H1 (cell line): ENCODE results near the gene TNN. TPM values are rescaled to one million over a fixed set of nuclear protein-coding genes. Genes with fewer than 3 reads are reported as not detected.
A peak's percentile ranks its signal among the peaks of the same experiment; 100 is the strongest.

Experiments used
- BACH1 ChIP-seq: IDR thresholded peaks from 2 replicates; pipeline ENCODE4 v1.6.1; 2012; ENCODE audit warnings: low read length, improper control_type of control experiment
- CEBPB ChIP-seq: IDR thresholded peaks from 2 replicates; pipeline ENCODE4 v1.6.1; 2012; ENCODE audit warnings: low read depth, low read length
- CREB1 ChIP-seq: IDR thresholded peaks from 2 replicates; pipeline ENCODE4 v1.6.1; 2012; ENCODE audit warnings: inconsistent platforms
- EZH2 ChIP-seq: fragments of 200-600 bp; sonication (generic); IDR thresholded peaks from 2 replicates; pipeline ENCODE4 v1.7.1; 2012; ENCODE audit warnings: low read depth, mild to moderate bottlenecking, moderate library complexity, low read length, inconsistent platforms; ENCODE audit not compliant: severe bottlenecking
- JUN ChIP-seq: IDR thresholded peaks from 2 replicates; pipeline ENCODE4 v1.6.1; 2011; ENCODE audit warnings: low read depth, mild to moderate bottlenecking, improper control_type of control experiment, low read length
- NRF1 ChIP-seq: IDR thresholded peaks from 2 replicates; pipeline ENCODE4 v1.6.1; 2011; ENCODE audit warnings: mild to moderate bottlenecking, low read depth, low read length, improper control_type of control experiment
- POLR2A ChIP-seq, 2 experiments: IDR thresholded peaks; 1 replicate in 1 of 2; 2 replicates in 1 of 2; pipeline ENCODE4 v1.6.1; 2011; ENCODE audit warnings: low read depth in 2 of 2, low read length in 2 of 2, mild to moderate bottlenecking in 2 of 2; ENCODE audit errors: control extremely low read depth in 1 of 2
- POLR2AphosphoS5 ChIP-seq: IDR thresholded peaks from 2 replicates; pipeline ENCODE4 v1.6.1; 2011; ENCODE audit warnings: low read depth, low read length
- POU5F1 ChIP-seq: IDR thresholded peaks from 2 replicates; pipeline ENCODE4 v1.6.1; 2011; ENCODE audit warnings: low read depth, mild to moderate bottlenecking, low read length, moderate library complexity
- RBBP5 ChIP-seq: IDR thresholded peaks from 2 replicates; pipeline ENCODE4 v1.7.1; 2012; ENCODE audit warnings: low read depth, mild to moderate bottlenecking, inconsistent platforms, low read length, moderate library complexity, borderline replicate concordance
- RNF2 ChIP-seq: fragments of 200-900, 300-1000 bp; sonication (generic); IDR thresholded peaks from 2 replicates; pipeline ENCODE4 v1.7.1; 2016; ENCODE audit warnings: borderline replicate concordance, low read depth, mild to moderate bottlenecking, antibody characterized with exemption, low read length; ENCODE audit not compliant: poor library complexity, severe bottlenecking; ENCODE audit errors: missing control alignments
- RXRA ChIP-seq: IDR thresholded peaks from 2 replicates; pipeline ENCODE4 v1.6.1; 2011; ENCODE audit warnings: low read depth, mild to moderate bottlenecking, low read length, moderate library complexity; ENCODE audit not compliant: insufficient read depth
- SAP30 ChIP-seq: fragments of 300-600 bp; sonication (generic); IDR thresholded peaks from 2 replicates; pipeline ENCODE4 v1.7.1; 2012; ENCODE audit warnings: low read length, moderate library complexity, mild to moderate bottlenecking, inconsistent platforms; ENCODE audit not compliant: insufficient read depth, insufficient replicate concordance
- SIRT6 ChIP-seq: IDR thresholded peaks from one replicate; pipeline ENCODE4 v1.7.1; 2012; ENCODE audit warnings: low read length, inconsistent platforms
- SIX5 ChIP-seq: IDR thresholded peaks from 2 replicates; pipeline ENCODE4 v1.6.1; 2011; ENCODE audit warnings: mild to moderate bottlenecking, low read depth, low read length
- SP1 ChIP-seq: IDR thresholded peaks from 2 replicates; pipeline ENCODE4 v1.6.1; 2011; ENCODE audit warnings: low read depth, low read length
- TEAD4 ChIP-seq: IDR thresholded peaks from 2 replicates; pipeline ENCODE4 v1.6.1; 2012; ENCODE audit warnings: low read depth, low read length, inconsistent platforms, mixed read lengths
- ZNF274 ChIP-seq: IDR thresholded peaks from 2 replicates; pipeline ENCODE4 v1.7.0; 2012; ENCODE audit warnings: low read length, borderline replicate concordance; ENCODE audit errors: extremely low read depth
- polyA plus RNA-seq, 7 experiments: library from polyadenylated mRNA; depleted of rRNA in 3 of 7; stranded (reverse) in 5 of 7; unstranded in 2 of 7; fragments of >200 nt in 5 of 7; fragments of 200-250 nt in 2 of 7; gene quantifications; 1 replicate in 5 of 7; 2 replicates in 1 of 7; 4 replicates in 1 of 7; pipeline versions ENCODE4 v1.2.1 to v1.2.3, GENCODE V29; 2011 to 2013; ENCODE audit warnings: missing spikeins in 2 of 7, mixed read lengths in 2 of 7
- total RNA-seq: library from RNA; stranded (reverse); fragmentation: NEBNext Ultra II Directional; extraction: Animal tissue kit (Norgen Biotek cat#: 25700); gene quantifications from 2 replicates; pipeline ENCODE4 v1.2.1, GENCODE V29; 2021
- TF ChIP-seq, protein P1 (sequence below): IDR thresholded peaks from 2 replicates; pipeline ENCODE4 v1.6.1; 2012; ENCODE audit warnings: inconsistent platforms
- TF ChIP-seq, protein P2 (sequence below): IDR thresholded peaks from 2 replicates; pipeline ENCODE4 v1.6.1; 2012; ENCODE audit warnings: inconsistent platforms

Gene TNN
- total and polyA plus RNA-seq, 2 of the 8 experiments (the other 6 are each of a cell fraction or from before 2014, with no cell fraction given), result 0.21 to 0.30 TPM

DNA sequence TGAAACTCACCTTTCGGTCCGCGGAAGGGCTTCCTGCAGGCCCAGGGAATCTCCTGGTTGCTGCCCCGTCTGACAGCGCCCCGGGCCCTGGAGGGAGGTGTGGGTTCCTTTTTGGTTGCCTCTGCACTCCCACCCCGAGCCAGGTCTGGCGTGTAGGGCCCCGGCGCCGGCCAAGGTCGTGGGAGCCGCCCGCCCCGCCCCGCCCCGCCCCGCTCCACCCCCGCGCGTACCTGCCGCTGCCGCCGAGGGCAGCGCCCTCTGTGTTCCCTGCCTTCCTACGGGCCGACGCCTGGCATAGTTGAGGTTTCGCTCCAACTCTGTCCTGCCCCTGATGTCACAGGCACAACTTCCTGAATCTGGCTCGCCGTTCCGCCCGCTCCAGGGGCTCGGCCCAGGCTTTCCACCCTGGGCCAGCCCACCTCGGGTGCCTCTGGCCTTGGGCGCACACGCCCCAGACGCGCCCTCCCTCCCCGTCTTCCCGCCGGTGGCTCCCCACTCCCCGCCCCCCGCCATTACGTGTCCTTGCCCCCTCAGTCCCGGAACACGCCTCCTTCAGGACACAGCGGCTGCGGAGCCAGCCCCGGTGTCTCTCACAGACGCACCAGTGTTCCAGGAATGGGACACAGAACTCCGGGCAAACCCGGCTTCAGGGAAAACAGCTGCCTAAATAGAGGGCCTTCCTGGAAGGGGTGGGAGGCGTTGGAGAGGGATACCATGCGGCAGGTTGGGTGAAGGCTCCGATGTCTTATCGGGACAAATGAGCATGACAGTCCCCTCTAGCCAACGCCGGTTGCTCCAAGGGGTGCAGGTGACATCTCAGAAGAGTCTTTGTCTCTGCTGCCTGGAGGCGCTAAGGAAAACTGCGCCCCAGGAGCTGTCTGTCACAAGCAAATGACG is 125.2 kb downstream of the TNN start, which contains the start of gene KIAA0040 (continued):
- TF ChIP-seq RNF2, result no peak
- TF ChIP-seq, protein P1, sequence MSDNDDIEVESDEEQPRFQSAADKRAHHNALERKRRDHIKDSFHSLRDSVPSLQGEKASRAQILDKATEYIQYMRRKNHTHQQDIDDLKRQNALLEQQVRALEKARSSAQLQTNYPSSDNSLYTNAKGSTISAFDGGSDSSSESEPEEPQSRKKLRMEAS, result no peak; the same call in 1 of the 2 replicates
- no peak for TF ChIP-seq TEAD4
- no peak for TF ChIP-seq CEBPB
- no peak for TF ChIP-seq BACH1
- no peak for TF ChIP-seq POLR2A (IDR thresholded peaks at IDR 0.05; ENCODE audit: control extremely low read depth in 1 of 2, low read depth in 2 of 2, low read length in 2 of 2)
- TF ChIP-seq SP1, result no peak
- no peak for TF ChIP-seq SIRT6
- no peak for TF ChIP-seq SIX5
- TF ChIP-seq CREB1, result 0 out of 2 replicates have a peak, but pooled peaks have one; percentile 41
- TF ChIP-seq EZH2, result no peak
- no peak for TF ChIP-seq JUN
- no peak for TF ChIP-seq RXRA
- TF ChIP-seq, protein P2, sequence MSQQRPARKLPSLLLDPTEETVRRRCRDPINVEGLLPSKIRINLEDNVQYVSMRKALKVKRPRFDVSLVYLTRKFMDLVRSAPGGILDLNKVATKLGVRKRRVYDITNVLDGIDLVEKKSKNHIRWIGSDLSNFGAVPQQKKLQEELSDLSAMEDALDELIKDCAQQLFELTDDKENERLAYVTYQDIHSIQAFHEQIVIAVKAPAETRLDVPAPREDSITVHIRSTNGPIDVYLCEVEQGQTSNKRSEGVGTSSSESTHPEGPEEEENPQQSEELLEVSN, result peak; percentile 55; the same call in 1 of the 2 replicates
- no peak for TF ChIP-seq NRF1
- TF ChIP-seq POU5F1, result no peak
- TF ChIP-seq ZNF274, result no peak
- no peak for TF ChIP-seq RBBP5
- no peak for TF ChIP-seq POLR2AphosphoS5
- peak; percentile 77 for TF ChIP-seq SAP30
